Measurements from ENCODE around the gene GALNT10.

Gene GALNT10

GRCh38 chr5:154411338-154411737 lies 220.8 kb downstream of the GALNT10 start:
- no peak for DNase-seq

GRCh38 chr5:154412316-154412715 lies 221.8 kb downstream of the GALNT10 start:
- DNase-seq, result no peak

GRCh38 chr5:154412925-154413324 lies 222.4 kb downstream of the GALNT10 start:
- DNase-seq, result no peak

GRCh38 chr5:154415114-154415513 lies 224.6 kb downstream of the GALNT10 start:
- no peak for DNase-seq

- DNase-seq, result no peak
Observed at GRCh38 chr5:154418344-154418820, 227.8 kb downstream of the GALNT10 start.

- DNase-seq, result no peak
Observed at GRCh38 chr5:154419236-154419635, 228.7 kb downstream of the GALNT10 start.

GRCh38 chr5:154421868-154422267 lies 231.3 kb downstream of the GALNT10 start:
- DNase-seq, result peak; percentile 8

- no peak for DNase-seq
Observed at GRCh38 chr5:154422298-154422697, 231.8 kb downstream of the GALNT10 start.

- DNase-seq, result no peak
Observed at GRCh38 chr5:154428208-154428607, 237.7 kb downstream of the GALNT10 start.

- no peak for DNase-seq
Observed at GRCh38 chr5:154429341-154429740, 238.8 kb downstream of the GALNT10 start.

- DNase-seq, result no peak
Observed at GRCh38 chr5:154430466-154430865, 239.9 kb downstream of the GALNT10 start.

- DNase-seq, result no peak
Observed at GRCh38 chr5:154430961-154431630, 240.6 kb downstream of the GALNT10 start.

- DNase-seq, result no peak
Observed at GRCh38 chr5:154435226-154435625, 244.7 kb downstream of the GALNT10 start.

GRCh38 chr5:154437281-154437965 lies 246.9 kb downstream of the GALNT10 start:
- DNase-seq, result no peak

- DNase-seq, result no peak
Observed at GRCh38 chr5:154440540-154440939, 250.0 kb downstream of the GALNT10 start.

- DNase-seq, result no peak
Observed at GRCh38 chr5:154442801-154443200, 252.3 kb downstream of the GALNT10 start.

GRCh38 chr5:154444556-154445421 lies 254.3 kb downstream of the GALNT10 start:
- DNase-seq, result peak; percentile 3

GRCh38 chr5:154445422-154446194 lies 255.1 kb downstream of the GALNT10 start, which contains the start of gene SAP30L:
Gene SAP30L (plus strand): TSS chr5:154445997. CDS start chr5:154446605, 608 bp downstream.
- peak; percentile 93 for DNase-seq

GRCh38 chr5:154446195-154447088 lies 255.9 kb downstream of the GALNT10 start:
- DNase-seq, result peak; percentile 33

GRCh38 chr5:154447089-154447725 lies 256.7 kb downstream of the GALNT10 start:
- DNase-seq, result no peak

- no peak for DNase-seq
Observed at GRCh38 chr5:154449786-154450185, 259.3 kb downstream of the GALNT10 start.

All from stimulated activated CD4-positive, alpha-beta T cell treated with anti-CD3 and anti-CD28 coated beads, Interleukin-12 subunit alpha, Interleukin-12 subunit beta, amount 100 ng/mL, for 4 hours (primary cell).